RWPE1 (cell line): ENCODE results near the gene APLNR.

Experiments
- CTCF ChIA-PET: fragments of 350-600 bp; sonication (Branson Sonifier 250); formaldehyde crosslinking; extraction: SDS; loops from one replicate; lab custom pipeline; 2021; lab: Yijun Ruan, JAX
- POLR2A ChIA-PET: fragments of 400-600 bp; formaldehyde crosslinking; extraction: SDS; loops from one replicate; lab custom pipeline; 2020; ENCODE audit warnings: antibody characterized with exemption; ENCODE audit not compliant: low non-redundant PET; lab: Yijun Ruan, JAX
- DNase-seq: peaks from one replicate; pipeline ENCODE4 v3.0.0; 2012; ENCODE audit warnings: low spot score
- H3K27ac ChIP-seq: fragments of 450-650 bp; 2 replicates; pipeline ENCODE4 v1.5.1; 2017
- CTCF ChIP-seq: fragments of 450-650 bp; conservative IDR thresholded peaks from 2 replicates; pipeline ENCODE4 v1.5.1; 2017; ENCODE audit warnings: low read depth, mild to moderate bottlenecking

Gene APLNR

GRCh38 chr11:57269571-57270021 lies 32.5 kb upstream of the APLNR start:
- peak overlapping the region; percentile 55 for H3K27ac ChIP-seq
- CTCF ChIA-PET, result interaction anchor here (0.6 to 0.7 kb wide), 2 partner anchors 18 to 243 kb away, joined by 3 to 4 read pairs; no protein-coding TSS in a partner anchor
- no peak for DNase-seq
- TF ChIP-seq CTCF, result no peak
- POLR2A ChIA-PET, result no interaction called here

- ChIA-PET CTCF (interaction anchor here (0.6 to 1.7 kb wide), 2 partner anchors 17 to 426 kb away, joined by 4 to 7 read pairs; no protein-coding TSS in a partner anchor), POLR2A (no interaction called here)
- TF ChIP-seq CTCF, result no peak
- no peak for DNase-seq
- no peak overlapping the region for H3K27ac ChIP-seq
Observed at GRCh38 chr11:57266157-57266556, 29.1 kb upstream of the APLNR start.

GRCh38 chr11:57263351-57263750 lies 26.3 kb upstream of the APLNR start:
- ChIA-PET CTCF (no interaction called here), POLR2A (no interaction called here)
- DNase-seq, result no peak

GRCh38 chr11:57262157-57262556 lies 25.1 kb upstream of the APLNR start:
- ChIA-PET CTCF (no interaction called here), POLR2A (no interaction called here)
- no peak for TF ChIP-seq CTCF
- no peak for DNase-seq
- no peak overlapping the region for H3K27ac ChIP-seq

More at GRCh38 chr11:57263351-57263750, 26.3 kb upstream of the APLNR start:
- no peak for TF ChIP-seq CTCF
- no peak overlapping the region for H3K27ac ChIP-seq

GRCh38 chr11:57260937-57261783 lies 24.1 kb upstream of the APLNR start:
- ChIA-PET CTCF (no interaction called here), POLR2A (no interaction called here)
- no peak for TF ChIP-seq CTCF
- no peak for DNase-seq
- H3K27ac ChIP-seq, result no peak overlapping the region

- no peak overlapping the region for H3K27ac ChIP-seq
- no peak for DNase-seq
- TF ChIP-seq CTCF, result no peak
- CTCF ChIA-PET, result interaction anchor here (0.6 kb wide), 1 partner anchor 469 kb away, joined by 5 read pairs; no protein-coding TSS in a partner anchor
- POLR2A ChIA-PET, result no interaction called here
Observed at GRCh38 chr11:57256119-57256518, 19.1 kb upstream of the APLNR start.
